Measurements from ENCODE around the gene HEXIM1.

HEXIM1 gene

DNA sequence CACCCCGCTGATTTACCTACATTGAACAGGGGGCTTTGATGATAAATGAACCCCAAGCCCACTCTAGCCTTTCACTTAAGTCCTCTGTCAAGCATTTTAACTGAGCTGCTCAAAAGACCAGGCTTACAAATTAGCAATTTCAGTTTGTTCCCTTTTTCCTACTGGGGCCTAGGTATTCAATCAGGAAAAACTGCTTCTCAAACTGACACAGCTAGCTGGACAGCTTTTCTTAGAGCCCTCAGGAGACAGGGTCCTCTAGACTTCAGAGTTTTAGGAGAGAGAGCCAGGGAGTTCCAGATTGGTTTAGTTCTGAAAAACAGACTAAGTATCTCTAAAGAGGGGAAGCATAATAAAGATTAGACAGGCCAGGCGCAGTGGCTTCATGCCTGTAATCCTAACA lies 7.2 kb downstream of the HEXIM1 start:
- DNase-seq: peak; percentile 36
- in situ Hi-C loops (cut with MboI; ENCODE audit: low pct_unique_long_range_greater_than_20kb, low sequenced_read_pairs): no loop called here

DNA sequence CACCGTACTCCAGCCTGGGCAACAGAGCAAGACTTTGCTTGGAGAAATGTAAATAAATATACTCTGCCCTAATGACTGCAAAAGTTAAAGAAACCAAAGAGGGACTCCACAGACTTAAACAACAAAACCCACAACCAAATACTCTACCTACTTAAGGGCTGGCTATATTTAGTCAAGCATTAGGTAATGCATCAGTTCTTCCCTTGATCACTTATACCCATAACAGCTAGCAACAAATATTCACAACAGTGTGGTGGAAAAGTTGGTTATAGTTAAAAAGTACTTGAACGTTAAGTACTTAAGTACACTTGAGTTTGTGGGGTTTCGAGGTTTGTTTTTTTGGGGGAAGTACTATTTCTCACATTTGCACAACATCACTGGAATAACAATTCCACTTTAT lies 8.0 kb downstream of the HEXIM1 start:
- in situ Hi-C loops (cut with MboI; ENCODE audit: low pct_unique_long_range_greater_than_20kb, low sequenced_read_pairs): no loop called here
- no peak for DNase-seq

DNA sequence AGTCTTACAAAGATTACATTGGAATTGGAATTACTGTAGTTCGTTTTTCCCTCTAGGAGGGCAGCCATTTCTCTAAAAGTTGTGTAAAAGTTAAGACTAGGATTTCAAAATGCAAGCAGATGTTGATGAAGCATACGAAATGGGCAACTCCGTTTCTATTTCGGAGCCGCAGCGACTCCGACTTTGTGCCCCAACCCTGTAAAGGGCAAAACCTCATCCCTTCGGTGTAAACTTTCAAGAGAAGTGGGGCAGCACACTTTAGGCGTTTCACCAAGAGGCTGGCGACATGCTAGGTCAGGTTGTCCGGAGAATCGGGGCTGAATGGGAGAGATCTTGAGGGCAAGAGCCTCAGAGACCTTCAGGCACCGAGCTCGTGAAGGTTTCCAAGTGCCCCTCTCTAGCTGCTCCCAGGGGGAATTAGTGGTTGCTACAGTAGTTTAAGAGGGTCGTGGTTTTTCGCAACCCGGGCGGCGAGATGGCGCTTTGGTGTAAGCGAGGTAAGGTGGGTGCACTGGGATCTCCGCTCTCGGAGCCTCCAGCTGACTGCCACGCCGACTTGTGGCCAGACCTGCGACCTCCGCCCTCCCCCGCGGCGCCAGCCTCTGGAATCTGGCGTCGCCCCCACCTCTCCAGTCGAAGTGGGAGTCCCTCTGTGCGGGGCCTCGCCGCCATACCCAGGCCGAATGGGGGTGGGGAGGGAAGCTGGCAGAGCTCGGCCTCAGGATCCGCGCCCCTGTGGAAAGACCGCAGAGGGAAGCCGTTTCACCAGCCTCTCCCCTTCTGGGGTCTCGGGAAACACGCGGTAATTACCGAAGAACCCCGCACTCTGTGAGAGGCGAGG lies 12.4 kb downstream of the HEXIM1 start:
- DNase-seq: peak; percentile 65
- in situ Hi-C loops (cut with MboI; ENCODE audit: low pct_unique_long_range_greater_than_20kb, low sequenced_read_pairs): no loop called here

DNA sequence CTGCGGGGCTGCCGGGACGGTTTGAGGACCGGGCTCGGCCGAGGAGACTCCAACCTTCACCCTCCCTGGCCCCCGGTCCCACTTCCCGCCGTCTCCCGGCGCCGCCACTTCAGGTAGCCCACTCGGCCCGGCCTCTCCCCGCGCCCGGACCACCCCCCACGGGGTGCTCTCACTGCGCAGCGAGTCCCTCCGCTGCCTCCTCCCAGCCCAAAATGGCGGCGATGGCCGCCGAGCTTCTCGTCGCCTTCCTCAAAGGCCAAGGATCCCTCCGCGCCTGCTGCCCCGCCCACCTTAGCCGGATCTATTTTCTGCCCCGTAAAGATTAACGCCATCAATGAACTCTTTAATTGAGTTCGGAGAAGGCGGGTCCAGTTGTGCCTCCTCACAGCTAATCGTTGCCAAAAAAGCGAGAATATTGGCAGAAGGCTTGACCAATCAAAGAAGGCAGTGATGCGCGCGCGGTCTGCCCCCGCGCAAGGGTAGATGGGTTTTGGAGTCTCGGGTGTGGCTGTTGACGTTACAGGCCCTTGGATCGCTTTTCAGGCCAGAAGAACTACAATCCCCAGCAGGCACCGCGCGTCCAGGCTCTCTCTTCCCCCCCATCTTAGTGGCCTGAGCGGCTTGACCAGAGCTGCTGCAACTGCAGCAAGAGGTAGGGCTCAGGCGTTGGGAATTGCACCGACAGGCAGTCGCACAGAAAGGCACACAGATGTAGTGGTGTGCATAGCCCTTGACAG lies 13.2 kb downstream of the HEXIM1 start, which contains the start of gene HEXIM2:
Gene HEXIM2, plus strand, starts transcription at position 588 of the 737 bp plus-strand sequence. CDS start 919 bp downstream, outside the sequence.
- peak; percentile 100 for DNase-seq
- in situ Hi-C loops (cut with MboI; ENCODE audit: low pct_unique_long_range_greater_than_20kb, low sequenced_read_pairs): no loop called here

DNA sequence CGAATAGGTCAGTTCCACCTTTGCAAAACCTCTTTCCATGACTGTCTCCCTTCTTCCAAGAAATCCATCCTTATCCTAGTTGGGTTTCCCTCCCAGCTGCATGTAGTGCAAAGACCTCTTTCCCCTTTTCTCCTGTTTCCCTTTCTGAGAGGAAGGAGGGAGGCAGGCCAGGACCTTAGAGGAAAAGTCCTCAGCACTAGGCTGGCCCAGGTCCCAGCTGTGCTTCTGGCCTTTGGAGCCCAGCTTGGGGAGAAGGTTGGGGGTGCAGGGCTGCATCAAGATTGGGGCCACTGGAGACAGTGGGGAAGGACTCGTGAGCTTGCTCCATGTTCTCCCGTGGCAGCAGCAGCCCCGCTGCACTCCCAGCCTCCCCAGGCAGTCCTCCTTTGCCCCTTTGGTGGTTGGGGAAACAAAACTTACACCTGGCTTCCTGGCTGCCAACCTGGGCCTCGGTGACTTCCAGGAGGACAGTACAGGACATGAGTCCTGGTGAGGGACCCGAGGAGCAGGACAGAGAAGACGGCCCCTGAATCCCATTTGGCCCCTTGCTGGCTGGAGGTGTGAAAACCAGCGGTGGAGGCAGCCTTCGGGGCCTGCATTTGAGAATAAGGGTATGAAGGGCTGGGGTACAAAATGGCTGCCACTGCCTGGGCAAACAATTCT lies 13.9 kb downstream of the HEXIM1 start:
- in situ Hi-C loops (cut with MboI; ENCODE audit: low pct_unique_long_range_greater_than_20kb, low sequenced_read_pairs): no loop called here

DNA sequence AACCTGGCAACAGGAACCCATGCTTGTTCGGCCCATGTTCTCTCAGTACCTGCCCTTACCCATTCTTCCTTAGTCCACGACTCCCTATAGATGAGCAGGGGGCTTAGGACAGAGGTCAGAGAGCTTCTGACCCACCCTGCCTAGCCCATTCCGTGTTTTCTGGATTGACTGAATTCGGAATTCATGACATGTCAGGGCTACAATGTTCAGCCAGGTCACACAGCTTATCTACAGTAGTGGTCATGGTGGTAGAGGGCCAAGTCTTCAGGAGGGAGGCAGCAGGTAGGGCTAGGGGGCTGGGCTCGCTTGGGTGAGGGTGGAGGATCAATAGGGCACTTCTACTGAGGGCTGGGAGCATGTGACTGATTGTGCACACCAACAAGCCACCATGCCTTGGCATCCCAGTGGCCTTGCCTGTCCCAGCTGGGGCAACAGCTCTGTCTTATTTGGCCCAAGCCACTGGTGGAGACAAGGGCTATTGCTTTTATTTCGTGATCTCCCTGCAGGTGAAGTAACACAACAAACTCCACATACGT lies 16.5 kb downstream of the HEXIM1 start:
- in situ Hi-C loops (cut with MboI; ENCODE audit: low pct_unique_long_range_greater_than_20kb, low sequenced_read_pairs): no loop called here
- DNase-seq: no peak

More for the DNA sequence above, 13.9 kb downstream of the HEXIM1 start:
- no peak for DNase-seq

DNA sequence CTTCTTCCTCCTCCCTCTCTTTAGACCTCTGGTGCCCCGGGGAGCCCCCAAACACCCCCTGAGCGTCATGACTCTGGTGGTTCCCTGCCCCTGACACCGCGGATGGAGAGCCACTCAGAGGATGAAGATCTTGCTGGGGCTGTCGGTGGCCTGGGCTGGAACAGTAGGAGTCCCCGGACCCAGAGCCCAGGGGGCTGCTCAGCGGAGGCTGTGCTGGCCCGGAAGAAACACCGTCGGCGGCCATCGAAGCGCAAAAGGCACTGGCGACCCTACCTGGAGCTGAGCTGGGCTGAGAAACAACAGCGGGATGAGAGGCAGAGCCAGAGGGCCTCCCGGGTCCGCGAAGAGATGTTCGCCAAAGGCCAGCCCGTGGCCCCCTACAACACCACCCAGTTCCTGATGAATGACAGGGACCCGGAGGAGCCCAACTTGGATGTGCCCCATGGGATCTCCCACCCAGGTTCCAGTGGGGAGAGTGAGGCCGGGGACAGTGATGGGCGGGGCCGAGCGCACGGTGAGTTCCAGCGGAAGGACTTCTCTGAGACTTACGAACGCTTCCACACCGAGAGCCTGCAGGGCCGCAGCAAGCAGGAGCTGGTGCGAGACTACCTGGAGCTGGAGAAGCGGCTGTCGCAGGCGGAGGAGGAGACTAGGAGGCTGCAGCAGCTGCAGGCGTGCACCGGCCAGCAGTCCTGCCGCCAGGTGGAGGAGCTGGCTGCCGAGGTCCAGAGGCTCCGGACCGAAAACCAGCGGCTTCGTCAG lies 20.9 kb downstream of the HEXIM1 start:
- DNase-seq: no peak
- in situ Hi-C loops (cut with MboI; ENCODE audit: low pct_unique_long_range_greater_than_20kb, low sequenced_read_pairs): no loop called here

DNA sequence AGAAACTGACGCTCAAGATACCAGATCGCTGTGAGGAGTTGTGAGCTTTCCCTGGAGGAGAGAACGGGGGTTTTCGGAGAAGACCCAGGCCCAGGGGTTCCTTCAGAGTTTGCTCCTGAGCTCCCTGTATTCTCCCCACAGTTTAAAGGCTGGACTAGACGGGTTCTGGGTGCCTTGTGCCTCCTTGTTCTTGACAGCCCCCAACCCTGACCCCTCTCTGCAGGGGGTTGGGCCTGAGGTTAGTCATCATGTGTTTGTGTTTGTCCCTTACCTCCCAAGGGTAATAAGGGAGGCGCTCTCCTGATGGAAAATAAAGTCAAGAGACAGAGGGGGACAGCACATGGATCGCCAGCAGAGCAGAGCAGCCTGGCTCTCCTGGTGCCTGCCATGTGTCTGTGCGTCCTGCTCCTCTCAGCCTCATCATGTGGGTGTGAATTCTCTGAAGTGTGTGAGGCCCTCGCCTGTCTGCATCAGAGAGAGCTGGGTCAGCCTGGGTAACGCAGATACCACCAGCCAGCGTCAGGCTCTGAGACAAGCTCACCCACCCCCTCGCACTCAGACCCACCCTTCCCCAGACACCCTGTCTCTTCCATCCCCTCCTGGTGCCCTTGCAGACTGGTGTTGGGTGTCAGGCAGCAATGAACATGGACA lies 22.1 kb downstream of the HEXIM1 start:
- in situ Hi-C loops (cut with MboI; ENCODE audit: low pct_unique_long_range_greater_than_20kb, low sequenced_read_pairs): no loop called here

DNA sequence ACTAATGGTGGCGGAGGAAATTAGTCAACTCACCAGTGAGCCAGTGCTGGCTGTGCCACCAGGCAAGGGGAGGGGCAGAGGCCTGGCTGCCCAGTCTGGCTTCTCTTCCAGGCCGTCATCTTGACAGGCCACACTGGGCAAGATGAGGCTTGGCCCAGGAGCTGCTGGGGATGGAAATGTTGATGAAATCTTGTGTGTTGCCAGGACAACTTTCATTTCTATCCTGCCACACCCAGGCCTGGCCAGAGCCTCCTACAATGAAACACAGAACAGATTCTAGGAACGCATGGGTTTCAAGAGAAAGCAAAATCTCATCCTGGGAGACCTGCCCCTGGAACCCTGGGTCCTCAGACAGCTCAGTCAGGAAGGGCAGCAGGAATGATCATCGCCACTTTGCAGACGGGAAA lies 22.7 kb downstream of the HEXIM1 start:
- DNase-seq: no peak
- in situ Hi-C loops (cut with MboI; ENCODE audit: low pct_unique_long_range_greater_than_20kb, low sequenced_read_pairs): no loop called here

More for the DNA sequence above, 22.1 kb downstream of the HEXIM1 start:
- no peak for DNase-seq

DNA sequence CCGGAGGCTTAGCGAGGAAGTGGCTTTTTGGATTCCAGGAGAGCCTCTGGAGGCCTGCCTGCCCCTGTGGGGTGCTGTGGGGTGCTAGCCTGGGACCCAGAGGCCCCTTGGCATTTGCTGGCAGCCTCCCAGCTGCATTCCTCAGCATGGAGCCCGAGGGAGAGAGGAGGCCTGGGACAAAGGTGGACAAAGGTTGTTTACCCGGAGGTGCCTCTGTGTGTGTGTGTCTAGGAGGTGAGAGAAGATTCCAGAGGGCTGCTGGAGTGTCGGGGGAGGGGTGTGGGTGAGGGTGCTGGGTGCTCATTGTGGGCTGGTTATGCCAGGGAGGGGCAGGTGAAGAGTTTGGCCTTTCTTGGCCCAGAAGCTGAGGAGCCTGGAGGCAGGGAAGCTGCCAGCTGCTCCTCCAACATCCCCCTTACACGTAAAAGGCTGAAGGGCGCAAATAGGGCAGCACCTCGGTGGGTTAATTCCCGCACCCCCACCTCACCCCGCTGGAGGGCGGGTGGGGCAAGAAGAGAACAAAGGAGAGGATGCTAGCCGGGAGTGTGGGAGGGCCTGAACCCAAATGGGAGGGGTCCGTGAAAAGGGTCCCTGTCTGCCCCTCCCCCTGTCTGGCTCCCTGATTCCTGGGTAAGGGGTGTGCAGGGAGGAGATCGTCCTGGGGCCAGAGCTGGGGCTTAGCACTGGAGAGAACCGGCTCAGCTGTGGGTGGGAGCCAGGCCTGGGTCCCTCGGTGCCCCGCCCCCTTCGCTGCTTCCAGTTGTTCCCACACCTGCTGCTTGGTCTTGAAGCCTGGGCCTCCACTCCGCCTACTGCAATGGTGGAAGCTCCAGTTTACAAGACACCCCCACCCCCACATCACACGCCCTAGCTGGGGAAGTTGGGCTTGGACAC lies 23.3 kb downstream of the HEXIM1 start:
- in situ Hi-C loops (cut with MboI; ENCODE audit: low pct_unique_long_range_greater_than_20kb, low sequenced_read_pairs): no loop called here
- DNase-seq: no peak

DNA sequence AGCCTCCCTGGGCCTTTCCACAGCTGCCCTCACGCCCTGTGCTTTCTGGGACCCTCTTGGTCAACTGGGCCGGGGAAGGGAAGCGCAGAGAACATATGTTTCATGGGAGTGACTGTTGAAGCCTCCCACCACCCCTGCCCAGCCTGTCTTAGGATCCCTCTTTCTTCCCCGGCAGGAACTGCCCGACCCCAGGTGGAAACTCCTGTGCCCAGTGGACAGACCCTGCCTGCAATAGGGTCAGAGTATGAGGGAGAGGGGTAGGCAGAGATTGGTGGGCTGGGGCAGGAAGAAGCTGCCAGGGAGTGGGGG lies 23.9 kb downstream of the HEXIM1 start:
- DNase-seq: no peak
- in situ Hi-C loops (cut with MboI; ENCODE audit: low pct_unique_long_range_greater_than_20kb, low sequenced_read_pairs): no loop called here

DNA sequence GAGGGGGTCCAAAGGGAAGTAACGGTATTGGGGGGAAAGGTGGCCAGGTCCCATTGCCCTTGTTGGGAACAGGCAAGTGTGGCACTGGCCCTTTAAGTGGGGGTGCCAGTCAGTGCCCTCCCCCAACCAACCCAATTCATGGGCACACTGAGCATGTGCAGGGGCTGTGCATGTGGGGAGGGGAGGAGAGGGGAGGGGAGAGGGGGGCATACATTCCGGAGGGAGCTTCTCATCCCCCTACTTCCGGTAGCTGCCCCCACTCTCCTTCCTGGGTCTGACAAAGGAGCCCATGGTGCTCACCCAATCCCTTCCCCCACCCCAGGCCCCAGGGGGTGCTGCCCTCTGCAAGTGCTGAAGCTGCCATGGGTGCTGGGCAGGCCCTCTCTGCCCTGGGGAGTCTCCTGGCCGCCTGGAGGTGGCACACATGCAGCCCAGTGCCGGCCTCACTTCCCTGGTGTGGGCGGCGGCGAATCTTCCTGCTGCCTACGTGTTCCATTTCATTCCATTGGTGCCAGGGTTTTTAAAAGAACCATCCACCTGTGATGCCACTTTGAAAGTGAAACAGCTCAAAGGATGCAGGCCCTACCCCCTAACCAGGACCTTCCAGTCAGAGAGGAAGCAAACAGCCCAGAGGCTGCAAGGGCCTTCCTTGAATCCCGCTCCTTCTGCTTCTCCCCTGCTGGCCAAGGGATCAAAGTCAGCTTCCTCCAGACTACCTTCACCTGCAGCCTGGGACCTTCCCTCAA lies 24.4 kb downstream of the HEXIM1 start:
- no peak for DNase-seq
- in situ Hi-C loops (cut with MboI; ENCODE audit: low pct_unique_long_range_greater_than_20kb, low sequenced_read_pairs): no loop called here

DNA sequence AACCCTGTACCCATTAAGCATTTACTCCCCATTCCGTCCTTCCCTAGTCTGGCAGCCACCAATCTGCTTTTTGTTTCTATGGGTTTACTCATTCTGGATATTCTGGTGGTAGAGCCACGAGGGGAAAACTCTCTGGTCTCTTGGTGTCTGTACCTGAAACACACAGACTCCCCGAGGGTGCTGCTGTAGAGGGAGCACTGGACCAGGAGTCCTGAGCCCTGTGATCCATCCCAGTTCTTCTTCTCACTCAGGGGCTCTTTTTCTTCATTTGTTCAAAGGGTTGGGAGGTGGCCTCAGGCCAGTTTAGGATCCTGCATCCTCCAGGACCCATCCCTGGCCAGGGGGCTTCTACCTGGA lies 27.5 kb downstream of the HEXIM1 start:
- in situ Hi-C loops (cut with MboI; ENCODE audit: low pct_unique_long_range_greater_than_20kb, low sequenced_read_pairs): no loop called here
- DNase-seq: no peak

DNA sequence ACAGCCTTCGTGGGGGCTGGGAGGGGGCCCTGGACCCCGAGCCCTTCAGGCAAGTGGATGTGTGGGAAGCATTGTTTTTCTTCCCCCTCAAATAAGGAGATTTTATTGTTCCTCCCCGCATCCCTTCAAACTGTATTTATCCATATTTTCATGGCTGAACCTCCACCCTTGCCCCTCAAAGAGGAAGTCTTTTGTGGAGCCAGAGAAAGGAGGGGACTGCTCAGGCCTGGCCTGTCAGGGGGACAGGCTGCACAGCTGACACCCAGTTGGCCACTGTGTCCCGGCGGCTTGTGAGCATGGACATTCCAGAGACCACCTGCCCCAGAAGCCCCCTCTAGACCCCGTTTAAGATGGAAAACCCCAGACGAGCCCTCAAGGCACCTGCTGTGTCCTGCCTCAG lies 29.3 kb downstream of the HEXIM1 start:
- in situ Hi-C loops (cut with MboI; ENCODE audit: low pct_unique_long_range_greater_than_20kb, low sequenced_read_pairs): no loop called here
- DNase-seq: no peak

DNA sequence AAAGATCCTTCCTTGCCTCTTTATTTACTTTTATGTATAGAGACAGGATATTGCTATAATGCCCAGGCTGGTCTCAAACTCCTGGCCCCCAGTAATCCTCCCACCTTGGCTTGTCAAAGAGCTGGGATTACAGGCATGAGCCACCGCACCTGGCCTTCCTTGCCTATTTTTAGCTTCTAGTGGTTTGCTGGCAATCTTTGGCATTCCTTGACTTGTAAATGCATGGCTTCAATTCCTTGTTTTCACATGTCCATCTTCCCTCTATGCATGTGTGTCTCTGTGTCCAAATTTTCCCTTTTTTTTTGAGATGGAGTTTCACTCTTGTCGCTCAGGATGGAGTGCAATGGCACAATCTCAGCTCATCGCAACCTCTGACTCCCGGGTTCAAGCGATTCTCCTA lies 35.9 kb downstream of the HEXIM1 start:
- in situ Hi-C loops (cut with MboI; ENCODE audit: low pct_unique_long_range_greater_than_20kb, low sequenced_read_pairs): no loop called here
- no peak for DNase-seq

DNA sequence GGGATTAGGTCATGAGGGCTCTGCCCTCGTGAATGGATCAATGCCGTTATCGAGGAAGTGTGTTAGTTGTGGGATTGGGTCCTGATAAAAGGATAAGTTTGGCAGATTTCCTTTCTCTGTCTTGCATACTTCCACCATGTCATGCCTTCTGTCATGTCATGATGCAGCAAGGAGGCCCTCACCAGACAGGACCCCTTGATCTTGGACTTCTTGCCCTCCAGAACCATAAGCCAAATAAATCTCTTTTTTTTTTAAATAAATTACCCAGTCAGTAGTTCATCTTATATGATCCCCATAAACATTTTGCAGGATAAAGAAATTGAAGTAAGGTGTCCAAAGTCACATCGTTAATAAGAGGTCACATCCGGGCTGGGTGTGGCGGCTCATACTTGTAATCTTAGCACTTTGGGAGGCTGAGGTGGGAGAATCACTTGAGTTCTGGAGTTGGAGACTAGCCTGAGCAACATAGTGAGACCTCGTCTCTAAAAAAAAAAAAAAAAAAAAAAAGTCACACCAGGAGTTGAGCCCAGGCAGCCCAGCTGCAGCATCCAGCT lies 38.6 kb downstream of the HEXIM1 start:
- in situ Hi-C loops (cut with MboI; ENCODE audit: low pct_unique_long_range_greater_than_20kb, low sequenced_read_pairs): no loop called here
- DNase-seq: no peak

DNA sequence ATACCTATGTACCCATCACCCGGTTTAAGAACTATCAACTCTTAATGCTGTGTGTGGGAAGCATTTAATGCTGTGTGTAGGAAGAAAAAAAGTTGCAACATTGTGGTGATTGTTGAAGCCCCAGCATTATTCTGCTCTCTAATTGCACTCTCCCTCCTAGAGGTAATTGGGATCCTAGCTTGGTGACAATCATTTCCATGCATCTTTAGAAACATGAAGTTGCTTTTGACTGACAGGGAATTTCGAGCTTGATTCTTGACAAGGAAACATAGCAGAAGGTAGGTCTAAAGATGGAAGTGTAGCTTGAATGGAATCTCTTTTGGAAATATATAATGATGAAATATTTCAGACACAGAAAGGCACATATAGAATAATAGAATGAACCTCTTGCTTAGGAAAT lies 40.7 kb downstream of the HEXIM1 start:
- in situ Hi-C loops (cut with MboI; ENCODE audit: low pct_unique_long_range_greater_than_20kb, low sequenced_read_pairs): no loop called here
- DNase-seq: no peak

Data from KBM-7 (cell line).